Body of pancreas (tissue), 4 donors: ENCODE data around the gene SCG2. TPM values are rescaled to one million over a fixed set of nuclear protein-coding genes. Genes with fewer than 3 reads are reported as not detected.
"Not testable (repeated sequence)": the region's sequence is repeated elsewhere in the genome, so short reads cannot be mapped to it uniquely, and the experiment has no call there.

Source experiments
- ATAC-seq: fragments of 150-250 bp; one replicate; pipeline ENCODE4 v1.9.1; 2016
- DNase-seq, 4 donors: peaks; one replicate each; pipeline ENCODE4 v3.0.0-alpha.2; 2019
- H3K27ac ChIP-seq, 4 donors: fragments of 200-600 bp; sonication (generic); 1 replicate in 3 of 4; 2 replicates in 1 of 4; pipeline versions ENCODE4 v1.5.1 to v1.6.1; 2016 to 2019; ENCODE audit warnings: mild to moderate bottlenecking in 1 of 4, mixed read lengths in 1 of 4, moderate library complexity in 1 of 4
- H3K27me3 ChIP-seq, 2 donors: fragments of 200-600 bp; sonication (generic); one replicate each; pipeline ENCODE4 v1.6.0; 2016; ENCODE audit warnings: mild to moderate bottlenecking in 1 of 2
- H3K36me3 ChIP-seq, 2 donors: fragments of 200-600 bp; sonication (generic); replicated peaks in 1 of 2; 2 replicates each; pipeline ENCODE4 v1.5.1; 2016; ENCODE audit warnings: low read depth in 2 of 2; ENCODE audit not compliant: insufficient read depth in 1 of 2
- H3K4me1 ChIP-seq: fragments of 200-600 bp; sonication (generic); one replicate; pipeline ENCODE4 v1.6.0; 2016
- H3K4me3 ChIP-seq, 2 donors: fragments of 200-600 bp; sonication (generic); 1 replicate in 1 of 2; 2 replicates in 1 of 2; pipeline ENCODE4 v1.5.1; 2016 to 2019
- H3K9me3 ChIP-seq, 3 donors: fragments of 200-600 bp; sonication (generic); 1 replicate in 2 of 3; 2 replicates in 1 of 3; pipeline ENCODE4 v1.5.1; 2016
- POLR2A ChIP-seq, 3 donors: fragments of 450-650 bp; IDR thresholded peaks; one replicate each; pipeline ENCODE4 v1.6.1; 2016; ENCODE audit warnings: antibody characterized with exemption in 3 of 3, mild to moderate bottlenecking in 2 of 3
- WGBS, 2 donors: methylation state at CpG; one replicate each; pipeline ENCODE4 v1.1.5; 2017; 5-methylcytosine and 5-hydroxymethylcytosine counted together
- intact Hi-C: fragments of 100-400 bp; cut with DNase I; formaldehyde crosslinking; loops from one replicate; pipeline ENCODE4 v1.15.1; 2023
- total RNA-seq, 2 donors: library from RNA; depleted of rRNA; stranded (reverse); fragments of >200 nt; gene quantifications; one replicate each; pipeline ENCODE4 v1.1.0, GENCODE V29; 2016
- TF ChIP-seq, protein P1 (sequence below), 7 experiments: fragments of 450-650 bp in 4 of 7; fragments of 200-600 bp in 3 of 7; sonication (generic) in 3 of 7; IDR thresholded peaks; one replicate each; pipeline ENCODE4 v1.5.1; 2016 to 2019; ENCODE audit warnings: antibody characterized with exemption in 7 of 7

Gene SCG2
- total RNA-seq, 2 donors from 2014 or later, result 12.5 to 13.0 TPM

DNA sequence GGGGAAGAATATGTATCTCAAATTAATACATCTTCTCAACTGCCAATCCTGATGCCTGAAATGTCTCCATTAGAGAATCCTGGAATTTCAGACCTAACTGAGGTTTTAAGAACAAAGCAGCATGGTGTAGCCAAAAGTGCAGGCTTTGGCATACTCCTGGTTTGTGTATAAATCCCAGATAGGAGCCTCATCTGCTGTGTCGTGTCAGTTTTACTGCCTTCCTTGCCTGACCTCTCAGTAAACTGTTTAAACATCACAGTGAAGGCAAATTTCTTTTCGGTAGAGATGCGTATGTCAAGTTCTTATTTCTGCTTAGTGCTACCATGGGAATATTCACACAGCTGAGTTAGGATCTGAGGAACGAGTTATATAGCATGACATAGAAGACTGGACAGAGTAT lies 7.3 kb downstream of the SCG2 start:
- intact Hi-C loops, result no loop called here
- DNase-seq, result no peak
- no peaks in the 10 kb centered on the region for H3K36me3 ChIP-seq
- no peaks in the 10 kb centered on the region for H3K27me3 ChIP-seq
- 47 to 56% methylated on average over 4 of the region's 4 CpGs for WGBS, 2 donors
- no peak for ATAC-seq
- H3K4me1 ChIP-seq, result no peaks in the 10 kb centered on the region
- no peak overlapping the region for H3K4me3 ChIP-seq
- no peaks in the 10 kb centered on the region for H3K9me3 ChIP-seq
- TF ChIP-seq, protein P1, sequence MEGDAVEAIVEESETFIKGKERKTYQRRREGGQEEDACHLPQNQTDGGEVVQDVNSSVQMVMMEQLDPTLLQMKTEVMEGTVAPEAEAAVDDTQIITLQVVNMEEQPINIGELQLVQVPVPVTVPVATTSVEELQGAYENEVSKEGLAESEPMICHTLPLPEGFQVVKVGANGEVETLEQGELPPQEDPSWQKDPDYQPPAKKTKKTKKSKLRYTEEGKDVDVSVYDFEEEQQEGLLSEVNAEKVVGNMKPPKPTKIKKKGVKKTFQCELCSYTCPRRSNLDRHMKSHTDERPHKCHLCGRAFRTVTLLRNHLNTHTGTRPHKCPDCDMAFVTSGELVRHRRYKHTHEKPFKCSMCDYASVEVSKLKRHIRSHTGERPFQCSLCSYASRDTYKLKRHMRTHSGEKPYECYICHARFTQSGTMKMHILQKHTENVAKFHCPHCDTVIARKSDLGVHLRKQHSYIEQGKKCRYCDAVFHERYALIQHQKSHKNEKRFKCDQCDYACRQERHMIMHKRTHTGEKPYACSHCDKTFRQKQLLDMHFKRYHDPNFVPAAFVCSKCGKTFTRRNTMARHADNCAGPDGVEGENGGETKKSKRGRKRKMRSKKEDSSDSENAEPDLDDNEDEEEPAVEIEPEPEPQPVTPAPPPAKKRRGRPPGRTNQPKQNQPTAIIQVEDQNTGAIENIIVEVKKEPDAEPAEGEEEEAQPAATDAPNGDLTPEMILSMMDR (IDR thresholded peaks at IDR 0.05), result no peak
- no peak for TF ChIP-seq POLR2A (IDR thresholded peaks at IDR 0.05)
- no peak overlapping the region for H3K27ac ChIP-seq

DNA sequence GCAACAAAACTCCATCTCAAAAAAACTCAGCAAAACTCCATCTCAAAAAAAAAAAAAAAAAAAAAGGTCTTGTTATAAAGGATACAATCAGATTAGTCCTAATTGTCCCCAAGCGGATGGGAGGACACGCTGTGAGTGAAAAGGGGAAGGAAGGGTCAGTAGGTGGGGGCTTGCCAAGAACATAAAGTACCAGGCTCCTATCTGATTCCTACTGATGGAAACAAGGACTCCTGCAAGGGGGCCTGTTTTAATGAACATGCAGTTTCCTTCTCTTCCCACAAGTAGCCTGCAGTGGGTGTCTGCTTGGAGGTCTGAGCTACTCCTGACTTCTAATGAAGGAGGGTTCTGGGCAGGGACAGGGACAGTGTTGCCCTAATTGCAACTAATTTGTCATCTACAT lies 7.9 kb downstream of the SCG2 start:
- ATAC-seq (no peak), DNase-seq (no peak)
- WGBS, 2 donors, result 82 to 96% methylated on average over 2 of the region's 2 CpGs
- Histone ChIP-seq H3K27ac (no peak overlapping the region), H3K4me1 (no peaks in the 10 kb centered on the region), H3K27me3 (no peaks in the 10 kb centered on the region), H3K9me3 (no peaks in the 10 kb centered on the region), H3K4me3 (no peak overlapping the region), H3K36me3 (no peaks in the 10 kb centered on the region)
- no peak for TF ChIP-seq POLR2A (IDR thresholded peaks at IDR 0.05)
- TF ChIP-seq, protein P1 (IDR thresholded peaks at IDR 0.05), result no peak
- intact Hi-C loops, result no loop called here

DNA sequence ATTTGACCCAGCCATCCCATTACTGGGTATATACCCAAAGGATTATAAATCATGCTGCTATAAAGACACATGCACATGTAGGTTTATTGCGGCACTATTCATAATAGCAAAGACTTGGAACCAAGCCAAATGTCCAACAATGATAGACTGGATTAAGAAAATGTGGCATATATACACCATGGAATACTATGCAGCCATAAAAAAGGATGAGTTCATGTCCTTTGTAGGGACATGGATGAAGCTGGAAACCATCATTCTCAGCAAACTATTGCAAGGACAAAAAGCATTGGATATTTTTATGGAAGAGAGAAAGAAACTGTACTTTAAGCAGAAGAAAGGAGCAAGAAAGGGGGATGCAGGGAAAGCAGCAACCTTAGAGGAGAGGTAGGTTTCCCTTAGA lies 9.5 kb downstream of the SCG2 start:
- H3K9me3 ChIP-seq, H3K27ac ChIP-seq, intact Hi-C loops, H3K27me3 ChIP-seq, H3K4me1 ChIP-seq, ATAC-seq, H3K4me3 ChIP-seq, DNase-seq, H3K36me3 ChIP-seq: not testable (repeated sequence)
- 83 to 88% methylated on average over 1 of the region's 1 CpG for WGBS, 2 donors

DNA sequence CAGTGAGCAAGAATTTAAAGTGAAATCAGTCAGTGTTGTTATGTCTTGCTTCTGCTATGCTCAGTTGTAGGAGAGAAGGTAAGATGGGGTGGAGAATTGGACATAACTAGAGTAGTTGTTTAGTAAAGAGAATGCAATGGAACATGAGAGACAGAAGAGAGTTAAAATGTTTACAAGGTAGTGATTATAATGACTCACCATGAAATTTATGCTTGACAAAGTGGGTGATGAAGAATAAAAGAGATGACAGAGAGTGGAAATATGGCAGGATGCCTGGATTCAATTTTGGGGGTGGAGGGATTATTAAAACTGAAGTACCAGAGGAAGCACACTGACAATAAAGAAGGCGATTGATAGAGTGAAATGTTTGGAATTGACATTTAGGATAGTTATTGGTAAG lies 10.6 kb downstream of the SCG2 start:
- intact Hi-C loops, result no loop called here
- TF ChIP-seq POLR2A (IDR thresholded peaks at IDR 0.05), result no peak
- TF ChIP-seq, protein P1 (IDR thresholded peaks at IDR 0.05), result no peak
- no peak for ATAC-seq

DNA sequence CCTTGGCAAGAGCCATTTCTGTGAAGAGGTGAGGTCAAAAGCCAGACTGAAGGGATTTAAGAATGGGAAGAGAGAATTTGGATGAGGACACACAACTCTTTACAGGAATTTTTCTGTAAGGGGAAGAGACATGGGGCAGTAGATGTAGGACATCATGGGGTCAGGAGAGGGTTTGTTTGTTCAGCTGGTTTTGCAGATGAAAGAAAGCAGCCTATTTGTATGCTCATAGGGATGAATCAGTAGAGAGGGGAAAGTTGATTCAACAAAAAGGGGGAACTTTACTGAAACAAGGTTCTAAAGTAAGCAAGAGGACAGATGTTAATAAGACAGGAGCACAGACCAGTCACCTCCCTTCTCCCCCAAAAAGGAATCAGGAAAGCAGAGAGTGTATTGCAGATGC lies 11.2 kb downstream of the SCG2 start:
- no peaks in the 10 kb centered on the region for H3K4me1 ChIP-seq
- no peaks in the 10 kb centered on the region for H3K36me3 ChIP-seq
- no peaks in the 10 kb centered on the region for H3K9me3 ChIP-seq
- H3K27me3 ChIP-seq, result no peaks in the 10 kb centered on the region
- TF ChIP-seq, protein P1 (IDR thresholded peaks at IDR 0.05), result no peak
- no peak for TF ChIP-seq POLR2A (IDR thresholded peaks at IDR 0.05)
- no peak for DNase-seq
- intact Hi-C loops, result no loop called here
- H3K27ac ChIP-seq, result no peak overlapping the region
- no peak overlapping the region for H3K4me3 ChIP-seq
- no peak for ATAC-seq

More for the DNA sequence above, 10.6 kb downstream of the SCG2 start:
- no peaks in the 10 kb centered on the region for H3K36me3 ChIP-seq
- 70 to 78% methylated on average over 1 of the region's 1 CpG for WGBS, 2 donors
- no peak overlapping the region for H3K4me3 ChIP-seq
- DNase-seq, result no peak
- no peaks in the 10 kb centered on the region for H3K4me1 ChIP-seq
- no peaks in the 10 kb centered on the region for H3K27me3 ChIP-seq
- no peaks in the 10 kb centered on the region for H3K9me3 ChIP-seq
- no peak overlapping the region for H3K27ac ChIP-seq
